Loucy (cell line): ENCODE measurements around the gene NFKBIZ.

Experiments used
- H2AFZ ChIP-seq: fragments of 200-600 bp; sonication (generic); 2 replicates; pipeline ENCODE4 v1.6.0; 2016; ENCODE audit warnings: antibody characterized with exemption, mild to moderate bottlenecking, low read length, moderate library complexity
- H3F3A ChIP-seq: fragments of 200-600 bp; 2 replicates; pipeline ENCODE4 v1.6.0; 2016; ENCODE audit warnings: antibody characterized with exemption, low read depth, mild to moderate bottlenecking
- H3K27me3 ChIP-seq: fragments of 200-600 bp; sonication (generic); 2 replicates; pipeline ENCODE4 v1.6.1; 2014; ENCODE audit warnings: low read length, mild to moderate bottlenecking; ENCODE audit not compliant: insufficient read depth, poor library complexity, severe bottlenecking
- H3K36me3 ChIP-seq: fragments of 200-600 bp; sonication (generic); 2 replicates; pipeline ENCODE4 v1.6.1; 2016; ENCODE audit warnings: low read length; ENCODE audit not compliant: insufficient read depth
- H3K4me1 ChIP-seq: fragments of 200-600 bp; sonication (generic); 2 replicates; pipeline ENCODE4 v1.5.1; 2014; ENCODE audit warnings: low read length, mild to moderate bottlenecking; ENCODE audit not compliant: insufficient read depth, poor library complexity, severe bottlenecking
- H3K4me2 ChIP-seq: fragments of 200-600 bp; sonication (generic); 2 replicates; pipeline ENCODE4 v1.6.0; 2014; ENCODE audit warnings: antibody characterized with exemption, low read length, low read depth, mild to moderate bottlenecking; ENCODE audit not compliant: poor library complexity, severe bottlenecking
- H3K4me3 ChIP-seq: fragments of 200-600 bp; sonication (generic); 2 replicates; pipeline ENCODE4 v1.5.1; 2014; ENCODE audit warnings: low read length, mild to moderate bottlenecking, mixed read lengths; ENCODE audit not compliant: poor library complexity, severe bottlenecking
- H3K79me2 ChIP-seq: fragments of 200-600 bp; sonication (generic); 2 replicates; pipeline ENCODE4 v1.6.1; 2014; ENCODE audit warnings: low read length; ENCODE audit not compliant: insufficient read depth
- H3K9ac ChIP-seq: fragments of 200-600 bp; sonication (generic); 2 replicates; pipeline ENCODE4 v1.6.0; 2014; ENCODE audit warnings: mild to moderate bottlenecking, low read depth, low read length, moderate library complexity; ENCODE audit not compliant: poor library complexity, severe bottlenecking
- H3K9me2 ChIP-seq: fragments of 200-600 bp; sonication (generic); replicated peaks from 2 replicates; pipeline ENCODE4 v1.6.1; 2016; ENCODE audit warnings: low read depth, low read length, mixed read lengths
- H3K9me3 ChIP-seq: fragments of 200-600 bp; sonication (generic); 2 replicates; pipeline ENCODE4 v1.6.1; 2014; ENCODE audit warnings: mild to moderate bottlenecking, antibody characterized with exemption, low read length, low read depth; ENCODE audit not compliant: insufficient read depth
- H4K20me1 ChIP-seq: fragments of 200-600 bp; sonication (generic); 2 replicates; pipeline ENCODE4 v1.6.0; 2014; ENCODE audit warnings: antibody characterized with exemption, low read length, mild to moderate bottlenecking; ENCODE audit not compliant: insufficient read depth, poor library complexity, severe bottlenecking
- EZH2phosphoT487 ChIP-seq: fragments of 200-600 bp; IDR thresholded peaks from 2 replicates; pipeline ENCODE4 v1.6.1; 2018; ENCODE audit warnings: antibody characterized with exemption, mild to moderate bottlenecking, moderate library complexity, borderline replicate concordance
- TF ChIP-seq, protein P1 (sequence below): fragments of 200-600 bp; sonication (generic); conservative IDR thresholded peaks from 2 replicates; pipeline ENCODE4 v1.5.1; 2014; ENCODE audit warnings: mild to moderate bottlenecking, antibody characterized with exemption, low read length

NFKBIZ gene

DNA sequence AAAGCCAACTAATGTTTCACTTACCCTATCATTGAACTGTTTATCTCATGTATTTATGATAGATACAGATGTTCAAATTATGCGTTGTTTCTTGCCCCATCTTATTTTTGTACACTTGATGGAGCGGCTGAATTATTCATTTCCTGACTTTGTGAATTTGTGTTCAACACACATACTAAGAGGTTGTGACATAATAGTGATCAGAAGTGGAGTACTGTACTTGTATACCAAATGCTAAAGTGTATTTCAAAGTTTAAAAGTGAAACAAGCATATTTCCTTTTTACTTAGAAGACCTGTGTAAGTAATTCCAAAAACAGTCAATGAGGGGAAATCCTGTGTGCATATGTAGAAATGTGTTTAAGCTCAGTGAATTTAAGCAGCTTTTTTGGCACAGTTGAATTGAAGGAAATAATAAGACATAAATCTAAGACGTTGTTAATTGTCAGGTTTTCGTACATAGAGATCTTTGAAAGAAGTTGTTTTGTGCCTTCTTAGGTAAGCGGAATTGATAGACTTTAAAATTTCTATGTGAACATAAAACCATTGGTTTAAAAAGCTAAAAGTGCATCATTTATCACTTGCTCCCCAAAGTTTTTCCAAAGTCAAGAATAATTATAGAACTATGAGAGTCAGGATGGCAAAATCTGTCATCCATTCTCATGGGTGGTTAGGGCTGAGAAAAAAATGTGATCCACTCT is 1.9 kb downstream of the NFKBIZ start:
- H3K79me2 ChIP-seq: peaks cover 13% of the 10 kb centered on the region; the same call in 1 of the 2 replicates
- H3K9ac ChIP-seq: peak overlapping the region; percentile 76
- 0 out of 2 replicates have a peak, but pooled peaks cover 6% of the 10 kb centered on the region for H3K9me2 ChIP-seq
- H3K4me3 ChIP-seq: peak overlapping the region; percentile 72
- H3K4me2 ChIP-seq: peak overlapping the region; percentile 86
- peaks cover 35% of the 10 kb centered on the region for H3K4me1 ChIP-seq
- peak overlapping the region; percentile 25 for H2AFZ ChIP-seq
- H4K20me1 ChIP-seq: no peaks in the 10 kb centered on the region
- H3K9me3 ChIP-seq: no peaks in the 10 kb centered on the region
- TF ChIP-seq, protein P1, sequence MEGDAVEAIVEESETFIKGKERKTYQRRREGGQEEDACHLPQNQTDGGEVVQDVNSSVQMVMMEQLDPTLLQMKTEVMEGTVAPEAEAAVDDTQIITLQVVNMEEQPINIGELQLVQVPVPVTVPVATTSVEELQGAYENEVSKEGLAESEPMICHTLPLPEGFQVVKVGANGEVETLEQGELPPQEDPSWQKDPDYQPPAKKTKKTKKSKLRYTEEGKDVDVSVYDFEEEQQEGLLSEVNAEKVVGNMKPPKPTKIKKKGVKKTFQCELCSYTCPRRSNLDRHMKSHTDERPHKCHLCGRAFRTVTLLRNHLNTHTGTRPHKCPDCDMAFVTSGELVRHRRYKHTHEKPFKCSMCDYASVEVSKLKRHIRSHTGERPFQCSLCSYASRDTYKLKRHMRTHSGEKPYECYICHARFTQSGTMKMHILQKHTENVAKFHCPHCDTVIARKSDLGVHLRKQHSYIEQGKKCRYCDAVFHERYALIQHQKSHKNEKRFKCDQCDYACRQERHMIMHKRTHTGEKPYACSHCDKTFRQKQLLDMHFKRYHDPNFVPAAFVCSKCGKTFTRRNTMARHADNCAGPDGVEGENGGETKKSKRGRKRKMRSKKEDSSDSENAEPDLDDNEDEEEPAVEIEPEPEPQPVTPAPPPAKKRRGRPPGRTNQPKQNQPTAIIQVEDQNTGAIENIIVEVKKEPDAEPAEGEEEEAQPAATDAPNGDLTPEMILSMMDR: no peak
- no peak for TF ChIP-seq EZH2phosphoT487
- H3K27me3 ChIP-seq: no peaks in the 10 kb centered on the region
- H3F3A ChIP-seq: peaks cover 7% of the 10 kb centered on the region
- H3K36me3 ChIP-seq: peaks cover 41% of the 10 kb centered on the region; the same call in 1 of the 2 replicates

DNA sequence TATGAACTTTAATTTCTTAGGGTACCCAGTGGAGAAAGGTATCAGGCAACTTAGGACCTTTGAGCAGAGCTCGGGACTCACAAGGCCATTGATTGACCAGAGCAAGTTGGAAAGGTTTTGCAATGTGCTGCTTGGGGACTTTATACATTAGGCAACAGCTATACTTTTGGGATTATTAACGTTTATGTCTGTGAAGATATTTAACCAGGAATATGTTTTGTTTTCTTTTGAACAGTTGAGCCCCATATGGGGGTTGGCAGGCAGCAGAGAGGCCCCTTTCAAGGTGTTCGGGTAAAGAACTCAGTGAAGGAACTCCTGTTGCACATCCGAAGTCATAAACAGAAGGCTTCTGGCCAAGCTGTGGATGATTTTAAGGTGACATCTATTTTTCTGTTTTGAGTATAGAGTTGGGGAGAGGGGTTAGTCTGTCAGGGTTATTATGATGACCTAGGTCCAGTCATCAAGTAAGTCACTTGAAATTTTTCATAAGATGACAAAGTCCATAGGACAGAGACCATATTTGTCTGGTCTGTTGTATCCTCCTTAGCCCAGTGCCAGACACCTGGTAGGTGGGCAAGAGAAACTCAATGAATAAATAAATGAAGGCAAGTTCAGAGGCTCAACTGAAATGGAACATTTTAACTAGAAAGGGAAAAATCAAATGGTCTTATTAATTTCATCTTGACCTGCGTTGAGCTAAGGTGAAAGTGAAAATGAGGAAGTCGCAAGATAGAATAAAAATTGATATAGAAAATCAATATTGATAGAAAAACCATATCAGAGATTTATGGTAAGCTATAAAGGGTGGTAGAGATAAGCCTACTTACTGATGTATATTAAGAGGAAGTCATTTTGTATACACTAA is 2.8 kb downstream of the NFKBIZ start:
- TF ChIP-seq, protein P1: no peak
- TF ChIP-seq EZH2phosphoT487: no peak
- Histone ChIP-seq H3K9ac (peak overlapping the region; percentile 76), H3K36me3 (peaks cover 49% of the 10 kb centered on the region; the same call in 1 of the 2 replicates)

DNA sequence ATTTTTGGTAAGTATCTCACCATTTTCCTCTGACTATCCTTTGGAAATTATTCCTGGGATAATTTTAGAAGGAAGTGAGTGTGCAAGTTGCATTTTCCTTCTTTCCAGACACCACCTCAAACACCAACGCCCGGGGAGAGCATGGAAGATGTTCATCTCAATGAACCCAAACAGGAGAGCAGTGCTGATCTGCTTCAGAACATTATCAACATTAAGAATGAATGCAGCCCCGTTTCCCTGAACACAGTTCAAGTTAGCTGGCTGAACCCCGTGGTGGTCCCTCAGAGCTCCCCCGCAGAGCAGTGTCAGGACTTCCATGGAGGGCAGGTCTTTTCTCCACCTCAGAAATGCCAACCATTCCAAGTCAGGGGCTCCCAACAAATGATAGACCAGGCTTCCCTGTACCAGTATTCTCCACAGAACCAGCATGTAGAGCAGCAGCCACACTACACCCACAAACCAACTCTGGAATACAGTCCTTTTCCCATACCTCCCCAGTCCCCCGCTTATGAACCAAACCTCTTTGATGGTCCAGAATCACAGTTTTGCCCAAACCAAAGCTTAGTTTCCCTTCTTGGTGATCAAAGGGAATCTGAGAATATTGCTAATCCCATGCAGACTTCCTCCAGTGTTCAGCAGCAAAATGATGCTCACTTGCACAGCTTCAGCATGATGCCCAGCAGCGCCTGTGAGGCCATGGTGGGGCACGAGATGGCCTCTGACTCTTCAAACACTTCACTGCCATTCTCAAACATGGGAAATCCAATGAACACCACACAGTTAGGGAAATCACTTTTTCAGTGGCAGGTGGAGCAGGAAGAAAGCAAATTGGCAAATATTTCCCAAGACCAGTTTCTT is 3.9 kb downstream of the NFKBIZ start:
- Histone ChIP-seq H3K9ac (no peak overlapping the region), H4K20me1 (no peaks in the 10 kb centered on the region)

More for the DNA sequence above, 2.8 kb downstream of the NFKBIZ start:
- peaks cover 12% of the 10 kb centered on the region; the same call in 1 of the 2 replicates for H3K79me2 ChIP-seq
- no peaks in the 10 kb centered on the region for H3K9me3 ChIP-seq
- peak overlapping the region; percentile 72 for H3K4me3 ChIP-seq
- 0 out of 2 replicates have a peak, but pooled peaks cover 6% of the 10 kb centered on the region for H3K9me2 ChIP-seq
- H4K20me1 ChIP-seq: no peaks in the 10 kb centered on the region
- peaks cover 35% of the 10 kb centered on the region for H3K4me1 ChIP-seq
- no peak overlapping the region for H2AFZ ChIP-seq
- H3F3A ChIP-seq: peaks cover 7% of the 10 kb centered on the region
- peak overlapping the region; percentile 86 for H3K4me2 ChIP-seq
- no peaks in the 10 kb centered on the region for H3K27me3 ChIP-seq

More for the DNA sequence above, 3.9 kb downstream of the NFKBIZ start:
- Histone ChIP-seq H3K4me2 (no peak overlapping the region), H3K79me2 (peaks cover 4% of the 10 kb centered on the region; the same call in 1 of the 2 replicates), H3K4me1 (peaks cover 27% of the 10 kb centered on the region), H3K9me2 (0 out of 2 replicates have a peak, but pooled peaks cover 6% of the 10 kb centered on the region), H3K36me3 (peaks cover 60% of the 10 kb centered on the region; the same call in 1 of the 2 replicates), H2AFZ (no peak overlapping the region), H3F3A (peaks cover 7% of the 10 kb centered on the region), H3K27me3 (no peaks in the 10 kb centered on the region), H3K4me3 (no peak overlapping the region), H3K9me3 (no peaks in the 10 kb centered on the region)
- TF ChIP-seq, protein P1: no peak
- TF ChIP-seq EZH2phosphoT487: no peak
